ENCODE data around the gene HMCN1. TPM values are rescaled to one million over a fixed set of nuclear protein-coding genes. Genes with fewer than 3 reads are reported as not detected.

The HMCN1 gene
- total and polyA plus RNA-seq, 12 donors: 0.56 to 5.8 (median 2.7) TPM

DNA sequence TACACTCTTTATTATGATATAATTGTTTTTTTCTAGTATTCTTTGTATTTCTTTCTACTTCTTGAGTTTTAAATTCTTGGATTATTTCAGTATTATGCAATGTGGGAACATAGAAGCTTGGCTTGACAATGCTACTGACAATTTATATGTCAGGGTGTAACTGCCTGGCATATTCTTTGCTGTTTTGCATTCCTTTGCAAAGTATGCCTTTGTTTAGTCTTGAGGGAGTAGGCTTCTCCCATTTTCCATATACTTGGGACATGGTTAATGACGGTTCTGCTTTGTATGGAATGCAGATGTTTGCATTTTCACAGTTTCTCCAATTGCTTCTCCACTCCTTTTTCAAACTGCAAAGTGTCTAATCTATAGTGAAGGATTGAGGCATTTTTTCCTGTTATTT, 109.8 kb downstream of the HMCN1 start:
- no peaks in the 10 kb centered on the region for H3K9me3 ChIP-seq (replicated peaks in 1 of 3)
- H3K4me1 ChIP-seq (replicated peaks in 1 of 2): peaks cover 0 to 4% of the 10 kb centered on the region in 2 donors
- no peaks in the 10 kb centered on the region for H3K27me3 ChIP-seq
- WGBS, 4 donors: 38 to 88% (median 65%) methylated on average over 1 of the region's 1 CpG
- no peak overlapping the region for H3K4me3 ChIP-seq
- H3K27ac ChIP-seq: no peak overlapping the region
- DNase-seq: no peak
- no peaks in the 10 kb centered on the region for H3K36me3 ChIP-seq (replicated peaks in 1 of 2)
- intact Hi-C loops (cut with DNase I): no loop called here
- TF ChIP-seq, protein P1, sequence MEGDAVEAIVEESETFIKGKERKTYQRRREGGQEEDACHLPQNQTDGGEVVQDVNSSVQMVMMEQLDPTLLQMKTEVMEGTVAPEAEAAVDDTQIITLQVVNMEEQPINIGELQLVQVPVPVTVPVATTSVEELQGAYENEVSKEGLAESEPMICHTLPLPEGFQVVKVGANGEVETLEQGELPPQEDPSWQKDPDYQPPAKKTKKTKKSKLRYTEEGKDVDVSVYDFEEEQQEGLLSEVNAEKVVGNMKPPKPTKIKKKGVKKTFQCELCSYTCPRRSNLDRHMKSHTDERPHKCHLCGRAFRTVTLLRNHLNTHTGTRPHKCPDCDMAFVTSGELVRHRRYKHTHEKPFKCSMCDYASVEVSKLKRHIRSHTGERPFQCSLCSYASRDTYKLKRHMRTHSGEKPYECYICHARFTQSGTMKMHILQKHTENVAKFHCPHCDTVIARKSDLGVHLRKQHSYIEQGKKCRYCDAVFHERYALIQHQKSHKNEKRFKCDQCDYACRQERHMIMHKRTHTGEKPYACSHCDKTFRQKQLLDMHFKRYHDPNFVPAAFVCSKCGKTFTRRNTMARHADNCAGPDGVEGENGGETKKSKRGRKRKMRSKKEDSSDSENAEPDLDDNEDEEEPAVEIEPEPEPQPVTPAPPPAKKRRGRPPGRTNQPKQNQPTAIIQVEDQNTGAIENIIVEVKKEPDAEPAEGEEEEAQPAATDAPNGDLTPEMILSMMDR (IDR thresholded peaks at IDR 0.05): no peak
- no peak for TF ChIP-seq POLR2A (IDR thresholded peaks at IDR 0.05)

DNA sequence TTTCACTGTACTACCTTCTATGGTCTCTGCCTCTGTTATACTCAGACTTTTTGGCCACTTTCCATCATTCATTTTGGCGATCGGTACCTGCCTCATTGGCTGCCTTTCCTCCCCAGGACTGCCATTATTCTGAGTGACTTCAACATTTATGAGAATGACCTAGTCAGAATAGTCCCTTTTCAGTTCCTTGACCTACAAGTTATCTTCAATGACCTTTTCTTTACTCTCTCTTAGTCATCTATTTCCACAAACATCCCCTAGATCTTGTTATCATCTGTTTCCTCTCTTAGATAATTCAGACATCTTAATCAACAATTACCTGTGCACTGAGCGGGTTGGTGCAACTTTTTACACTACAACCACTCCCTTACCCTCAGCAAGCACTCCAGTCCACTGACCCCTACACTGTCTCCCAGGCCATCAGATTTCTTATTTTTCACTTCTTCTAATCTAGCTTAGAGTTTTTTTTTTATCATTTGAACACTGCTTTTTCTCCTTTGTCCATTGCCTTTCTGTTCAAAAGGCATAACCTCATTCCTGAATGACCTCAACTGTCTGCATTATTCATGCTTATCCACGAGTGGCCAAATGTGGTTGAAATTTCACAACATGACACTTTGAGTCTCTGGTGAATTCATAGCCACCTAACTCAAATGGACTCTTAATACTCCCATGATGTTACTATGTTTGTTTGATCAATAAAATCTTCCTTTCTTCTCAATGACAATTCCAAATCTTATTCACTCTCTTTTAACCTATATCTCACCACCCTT, 112.7 kb downstream of the HMCN1 start:
- 48 to 54% (median 53%) methylated on average over 4 of the region's 4 CpGs for WGBS, 4 donors
- Histone ChIP-seq H3K9me3 (replicated peaks in 1 of 3) (no peaks in the 10 kb centered on the region), H3K27me3 (no peaks in the 10 kb centered on the region), H3K4me1 (replicated peaks in 1 of 2) (peaks cover 0 to 4% of the 10 kb centered on the region in 2 donors), H3K36me3 (replicated peaks in 1 of 2) (no peaks in the 10 kb centered on the region), H3K27ac (no peak overlapping the region), H3K4me3 (no peak overlapping the region)
- TF ChIP-seq, protein P1 (IDR thresholded peaks at IDR 0.05): no peak
- TF ChIP-seq POLR2A (IDR thresholded peaks at IDR 0.05): no peak
- intact Hi-C loops (cut with DNase I): no loop called here
- no peak for DNase-seq

DNA sequence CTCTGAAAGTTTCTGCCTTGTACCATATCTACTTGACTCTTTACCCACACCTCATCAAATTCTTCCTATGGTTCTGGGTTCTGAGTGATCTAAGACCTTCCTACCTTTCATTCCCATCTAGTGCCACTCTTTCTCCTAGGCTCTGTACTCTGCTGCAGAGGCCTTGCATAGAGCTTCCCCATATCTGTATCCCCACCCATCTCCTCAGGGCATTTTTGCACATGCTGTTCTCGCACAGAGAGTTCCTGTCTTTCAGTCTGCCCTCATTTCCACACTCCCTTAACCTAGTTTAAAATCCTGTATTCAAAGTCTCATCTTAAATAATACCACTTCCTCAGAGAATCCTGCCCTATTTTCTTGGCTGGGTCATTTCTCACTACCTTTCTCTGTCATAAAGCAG, 114.8 kb downstream of the HMCN1 start:
- Histone ChIP-seq H3K27me3 (no peaks in the 10 kb centered on the region), H3K27ac (no peak overlapping the region), H3K36me3 (replicated peaks in 1 of 2) (no peaks in the 10 kb centered on the region), H3K4me3 (no peak overlapping the region), H3K4me1 (replicated peaks in 1 of 2) (peaks cover 0 to 4% of the 10 kb centered on the region in 2 donors), H3K9me3 (replicated peaks in 1 of 3) (no peaks in the 10 kb centered on the region)
- no peak for TF ChIP-seq POLR2A (IDR thresholded peaks at IDR 0.05)
- TF ChIP-seq, protein P1 (IDR thresholded peaks at IDR 0.05): no peak
- intact Hi-C loops (cut with DNase I): no loop called here
- no peak for DNase-seq
- WGBS, 4 donors: 74 to 96% (median 82%) methylated on average over 1 of the region's 1 CpG

DNA sequence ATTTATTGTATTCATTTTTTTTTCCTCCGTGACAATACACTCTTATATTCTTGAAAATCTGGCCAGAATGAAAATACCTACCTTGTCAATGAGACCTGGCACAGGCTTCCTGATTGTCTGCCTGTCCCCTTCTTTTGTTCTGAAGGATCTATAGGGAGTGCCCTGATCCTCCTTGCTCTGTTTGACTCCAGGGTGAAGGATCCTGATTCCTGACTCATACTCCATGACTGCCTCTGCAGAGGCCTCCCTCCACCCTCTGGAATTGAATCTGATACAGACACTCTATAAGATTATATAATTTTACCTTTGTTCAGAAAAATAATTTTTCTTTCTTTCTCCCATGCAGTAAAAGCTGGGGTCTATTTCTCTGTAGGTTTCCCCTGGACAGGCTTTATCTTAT, 116.2 kb downstream of the HMCN1 start:
- 80 to 100% (median 88%) methylated on average over 1 of the region's 1 CpG for WGBS, 4 donors
- Histone ChIP-seq H3K27ac (no peak overlapping the region), H3K9me3 (replicated peaks in 1 of 3) (no peaks in the 10 kb centered on the region), H3K4me3 (no peak overlapping the region), H3K4me1 (replicated peaks in 1 of 2) (peaks cover 0 to 4% of the 10 kb centered on the region in 2 donors), H3K36me3 (replicated peaks in 1 of 2) (no peaks in the 10 kb centered on the region), H3K27me3 (no peaks in the 10 kb centered on the region)
- TF ChIP-seq POLR2A (IDR thresholded peaks at IDR 0.05): no peak
- TF ChIP-seq, protein P1 (IDR thresholded peaks at IDR 0.05): no peak
- no peak for DNase-seq
- intact Hi-C loops (cut with DNase I): no loop called here

Data from adrenal gland (tissue), 12 donors.